Kidney (tissue), 14 donors: ENCODE measurements around the gene GPR15LG. TPM values are rescaled to one million over a fixed set of nuclear protein-coding genes. Genes with fewer than 3 reads are reported as not detected.

ENCODE experiments used
- DNase-seq, 5 donors: peaks; one replicate each; pipeline ENCODE4 v3.0.0-alpha.2; 2013 to 2020
- FAIRE-seq: peaks from 2 replicates; lab custom pipeline; 2012; peaks lifted over from hg19 to GRCh38; lab: Jason Lieb, UNC
- H3K27ac ChIP-seq, 2 donors: one replicate each; pipeline ENCODE4 v1.7.0; 2013; ENCODE audit warnings: low read depth in 2 of 2, low read length in 2 of 2, inconsistent platforms in 1 of 2
- H3K27me3 ChIP-seq: one replicate; pipeline ENCODE4 v1.7.1; 2013; ENCODE audit warnings: low read length, inconsistent platforms; ENCODE audit not compliant: control insufficient read depth, insufficient read depth
- H3K36me3 ChIP-seq, 3 donors: one replicate each; pipeline versions ENCODE4 v1.7.0 to v1.7.1; 2013; ENCODE audit warnings: low read length in 3 of 3, control low read depth in 1 of 3, inconsistent platforms in 1 of 3; ENCODE audit not compliant: insufficient read depth in 3 of 3, control insufficient read depth in 2 of 3
- H3K4me1 ChIP-seq, 3 donors: one replicate each; pipeline versions ENCODE4 v1.7.0 to v1.7.1; 2013; ENCODE audit warnings: low read length in 3 of 3, inconsistent platforms in 1 of 3, low read depth in 1 of 3; ENCODE audit not compliant: control insufficient read depth in 2 of 3, insufficient read depth in 2 of 3
- H3K4me3 ChIP-seq, 3 donors: one replicate each; pipeline versions ENCODE4 v1.7.0 to v1.8.1; 2013; ENCODE audit warnings: low read length in 3 of 3, control low read depth in 1 of 3, inconsistent platforms in 1 of 3
- H3K9ac ChIP-seq, 3 donors: one replicate each; pipeline versions ENCODE4 v1.7.0 to v1.7.1; 2013; ENCODE audit warnings: low read length in 3 of 3, control low read depth in 1 of 3, inconsistent platforms in 1 of 3
- H3K9me3 ChIP-seq, 3 donors: one replicate each; pipeline versions ENCODE4 v1.7.0 to v1.7.1; 2013; ENCODE audit warnings: low read length in 3 of 3, control low read depth in 1 of 3, inconsistent platforms in 1 of 3; ENCODE audit not compliant: control insufficient read depth in 2 of 3, insufficient read depth in 1 of 3
- CTCF ChIP-seq: IDR thresholded peaks from 3 replicates; pipeline ENCODE4 v1.5.1; 2012; ENCODE audit warnings: mild to moderate bottlenecking, moderate library complexity, borderline replicate concordance; ENCODE audit not compliant: insufficient read depth; ENCODE audit errors: extremely low read depth
- intact Hi-C: fragments of 100-400 bp; cut with DNase I; formaldehyde crosslinking; loops from one replicate; pipeline ENCODE4 v1.11.1; 2022
- polyA plus RNA-seq: library from polyadenylated mRNA; stranded (reverse); fragments of 350-450 nt; fragmentation: Illumina TruSeq; extraction: RNeasy Lipid Tissue Mini Kit (QIAGEN cat#74804); gene quantifications from one replicate; pipeline ENCODE4 v1.2.3, GENCODE V29; 2014; ENCODE audit warnings: low read depth, low replicate concordance; ENCODE audit not compliant: insufficient read depth
- total RNA-seq: library from RNA; stranded (reverse); fragmentation: NEBNext Ultra II Directional; extraction: Animal tissue kit (Norgen Biotek cat#: 25700); gene quantifications from one replicate; pipeline ENCODE4 v1.2.1, GENCODE V29; 2021
- donor health status: control.
- donor health status: control.
- donor health status: control.
- donor health status: control.
- donor health status: control.
- donor health status: DM: yes; HTN: yes; CAD: no.
- donor health status: Normal renal cell carcinoma (clear cell type).

Gene GPR15LG
- total and polyA plus RNA-seq, 2 donors from 2014 or later: 0.44 TPM; not detected in 1

GRCh38 chr10:84149854-84150253 lies 23.7 kb upstream of the GPR15LG start:
- H3K9me3 ChIP-seq: no peaks in the 10 kb centered on the region
- H3K27me3 ChIP-seq: no peaks in the 10 kb centered on the region
- no peak for TF ChIP-seq CTCF
- H3K9ac ChIP-seq: no peak overlapping the region
- no peaks in the 10 kb centered on the region for H3K4me1 ChIP-seq
- intact Hi-C loops: loop anchor here (10.0 kb wide), 1 partner anchor 55 kb away; no protein-coding TSS in a partner anchor
- no peak for DNase-seq
- no peak overlapping the region for H3K27ac ChIP-seq
- H3K36me3 ChIP-seq: peaks cover 14 to 70% (median 52%) of the 10 kb centered on the region in 3 donors
- no peak overlapping the region for H3K4me3 ChIP-seq
- no peak for FAIRE-seq

GRCh38 chr10:84152769-84153168 lies 20.8 kb upstream of the GPR15LG start:
- no peaks in the 10 kb centered on the region for H3K4me1 ChIP-seq
- FAIRE-seq (no peak), DNase-seq (no peak)
- no peak overlapping the region for H3K27ac ChIP-seq
- intact Hi-C loops: no loop called here
- no peak overlapping the region for H3K9ac ChIP-seq
- H3K36me3 ChIP-seq: peaks cover 14 to 57% (median 40%) of the 10 kb centered on the region in 3 donors
- H3K9me3 ChIP-seq: no peaks in the 10 kb centered on the region
- no peak overlapping the region for H3K4me3 ChIP-seq
- no peak for TF ChIP-seq CTCF
- no peaks in the 10 kb centered on the region for H3K27me3 ChIP-seq

- no peak for FAIRE-seq
- peaks cover 8 to 37% (median 25%) of the 10 kb centered on the region in 3 donors for H3K36me3 ChIP-seq
- intact Hi-C loops: no loop called here
These were observed 18.1 kb upstream of the GPR15LG start for GRCh38 chr10:84155521-84155920.

More at GRCh38 chr10:84155521-84155920, 18.1 kb upstream of the GPR15LG start:
- TF ChIP-seq CTCF: no peak
- H3K27ac ChIP-seq: no peak overlapping the region
- no peaks in the 10 kb centered on the region for H3K9me3 ChIP-seq
- H3K4me3 ChIP-seq: no peak overlapping the region
- H3K27me3 ChIP-seq: no peaks in the 10 kb centered on the region
- no peak overlapping the region for H3K9ac ChIP-seq
- peaks cover 0 to 2% (median 0%) of the 10 kb centered on the region in 3 donors for H3K4me1 ChIP-seq
- no peak for DNase-seq
